Psoas muscle (tissue), 8 donors: ENCODE data around the gene SLC36A4. TPM values are rescaled to one million over a fixed set of nuclear protein-coding genes. Genes with fewer than 3 reads are reported as not detected.

ENCODE experiments used
- ATAC-seq, 4 donors: fragments of 200-7000 bp; cut with Tn5 transposase; one replicate each; pipeline ENCODE4 v1.9.1; 2020; ENCODE audit warnings: moderate library complexity in 3 of 4, mild to moderate bottlenecking in 2 of 4
- DNase-seq, 2 donors: peaks; one replicate each; pipeline ENCODE4 v3.0.0-alpha.2; 2020
- H3K27ac ChIP-seq: fragments of 200-600 bp; one replicate; pipeline ENCODE4 v1.8.0; 2022
- H3K27me3 ChIP-seq, 3 donors: fragments of 200-600 bp in 1 of 3; one replicate each; pipeline versions ENCODE4 v1.6.1 to v1.8.0; 2013 to 2022; ENCODE audit warnings: low read length in 2 of 3, mild to moderate bottlenecking in 2 of 3, moderate library complexity in 1 of 3; ENCODE audit not compliant: insufficient read depth in 3 of 3
- H3K36me3 ChIP-seq, 2 donors: fragments of 200-600 bp in 1 of 2; one replicate each; pipeline versions ENCODE4 v1.6.1 to v1.8.0; 2013 to 2022; ENCODE audit warnings: low read depth in 1 of 2, mild to moderate bottlenecking in 1 of 2, moderate library complexity in 1 of 2; ENCODE audit not compliant: insufficient read depth in 1 of 2
- H3K4me1 ChIP-seq: fragments of 200-600 bp; one replicate; pipeline ENCODE4 v1.8.0; 2022
- H3K4me3 ChIP-seq: fragments of 200-600 bp; one replicate; pipeline ENCODE4 v1.8.0; 2022; ENCODE audit warnings: mild to moderate bottlenecking
- H3K9me3 ChIP-seq: fragments of 200-600 bp; one replicate; pipeline ENCODE4 v1.8.0; 2022
- whole genome bisulfite sequencing, 3 donors: extraction: QIAGEN DNeasy Blood & Tissue Kit; methylation state at CpG; one replicate each; pipeline versions ENCODE4 v1.1.6 to v1.1.7; 2013; 5-methylcytosine and 5-hydroxymethylcytosine counted together
- intact Hi-C, 2 donors: fragments of 100-400 bp; cut with DNase I; formaldehyde crosslinking; loops; one replicate each; pipeline versions ENCODE4 v1.11.0 to v1.14.2; 2022
- polyA plus RNA-seq, 3 donors: library from polyadenylated mRNA; stranded (reverse); fragments of 200-250 nt; gene quantifications; one replicate each; pipeline ENCODE4 v1.2.3, GENCODE V29; 2013
- total RNA-seq, 4 donors: library from RNA; stranded (reverse); fragmentation: NEBNext Ultra II Directional in 2 of 4; extraction: Animal tissue kit (Norgen Biotek cat#: 25700) in 2 of 4; gene quantifications; one replicate each; pipeline versions ENCODE4 v1.2.1 to v1.2.4, GENCODE V29; 2021 to 2023
- TF ChIP-seq, protein P1 (sequence below): fragments of 200-600 bp; IDR thresholded peaks from one replicate; pipeline ENCODE4 v1.8.0; 2022; ENCODE audit warnings: antibody characterized with exemption
- donor health status: healthy with polysubstance abuse.
- donor health status: DM: no; HTN: no; CAD: no; lungs with moderate emphysema.
- donor health status: Bipolar disorder and iron deficiency.
- donor health status: healthy.
- donor health status: DM: yes; HTN: yes; CAD: no.
- donor health status: DM: no; HTN: no; CAD: no.
- donor health status: DM: no; HTN: no; CAD: no.
- donor health status: DM: yes; HTN: yes; CAD: no.

SLC36A4 gene
- total and polyA plus RNA-seq, 7 donors: 2.2 to 5.5 (median 3.0) TPM

- DNase-seq: no peak
- Histone ChIP-seq H3K27me3 (no peaks in the 10 kb centered on the region), H3K27ac (no peak overlapping the region), H3K4me3 (no peak overlapping the region), H3K4me1 (no peaks in the 10 kb centered on the region), H3K9me3 (no peaks in the 10 kb centered on the region), H3K36me3 (no peaks in the 10 kb centered on the region)
- intact Hi-C loops: no loop called here
- no peak for ATAC-seq
- TF ChIP-seq, protein P1, sequence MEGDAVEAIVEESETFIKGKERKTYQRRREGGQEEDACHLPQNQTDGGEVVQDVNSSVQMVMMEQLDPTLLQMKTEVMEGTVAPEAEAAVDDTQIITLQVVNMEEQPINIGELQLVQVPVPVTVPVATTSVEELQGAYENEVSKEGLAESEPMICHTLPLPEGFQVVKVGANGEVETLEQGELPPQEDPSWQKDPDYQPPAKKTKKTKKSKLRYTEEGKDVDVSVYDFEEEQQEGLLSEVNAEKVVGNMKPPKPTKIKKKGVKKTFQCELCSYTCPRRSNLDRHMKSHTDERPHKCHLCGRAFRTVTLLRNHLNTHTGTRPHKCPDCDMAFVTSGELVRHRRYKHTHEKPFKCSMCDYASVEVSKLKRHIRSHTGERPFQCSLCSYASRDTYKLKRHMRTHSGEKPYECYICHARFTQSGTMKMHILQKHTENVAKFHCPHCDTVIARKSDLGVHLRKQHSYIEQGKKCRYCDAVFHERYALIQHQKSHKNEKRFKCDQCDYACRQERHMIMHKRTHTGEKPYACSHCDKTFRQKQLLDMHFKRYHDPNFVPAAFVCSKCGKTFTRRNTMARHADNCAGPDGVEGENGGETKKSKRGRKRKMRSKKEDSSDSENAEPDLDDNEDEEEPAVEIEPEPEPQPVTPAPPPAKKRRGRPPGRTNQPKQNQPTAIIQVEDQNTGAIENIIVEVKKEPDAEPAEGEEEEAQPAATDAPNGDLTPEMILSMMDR: no peak
Measured at GRCh38 chr11:93143186-93143585, 54.6 kb downstream of the SLC36A4 start.

GRCh38 chr11:93133488-93134109 lies 64.2 kb downstream of the SLC36A4 start:
- no peak overlapping the region for H3K27ac ChIP-seq
- TF ChIP-seq, protein P1: no peak
- no peaks in the 10 kb centered on the region for H3K9me3 ChIP-seq
- 63 to 71% (median 66%) methylated on average over 4 of the region's 4 CpGs for WGBS, 3 donors
- H3K4me1 ChIP-seq: no peaks in the 10 kb centered on the region
- no peak overlapping the region for H3K4me3 ChIP-seq
- no peaks in the 10 kb centered on the region for H3K27me3 ChIP-seq
- no peak for ATAC-seq
- intact Hi-C loops: no loop called here
- DNase-seq: no peak
- no peaks in the 10 kb centered on the region for H3K36me3 ChIP-seq

DNA sequence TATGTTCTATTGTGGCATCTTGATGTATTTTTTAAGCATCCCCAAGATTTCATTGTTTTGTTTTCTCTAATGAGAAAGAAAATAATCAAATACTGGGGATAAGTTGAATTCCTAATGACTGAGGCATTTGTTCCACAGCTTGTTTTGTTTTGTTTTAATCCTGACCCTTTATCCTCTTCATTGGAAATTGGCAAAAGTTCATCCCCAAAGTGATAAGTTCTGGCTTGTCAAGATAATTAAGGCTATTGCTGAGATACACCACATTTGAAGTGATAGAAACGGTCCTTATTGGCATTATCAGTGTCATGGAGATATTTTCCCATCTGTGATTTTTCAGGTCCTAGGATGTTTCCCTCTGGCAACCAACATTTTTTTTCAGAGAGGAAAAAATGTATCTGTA lies 65.0 kb downstream of the SLC36A4 start:
- DNase-seq: no peak
- Histone ChIP-seq H3K4me3 (no peak overlapping the region), H3K36me3 (no peaks in the 10 kb centered on the region), H3K9me3 (no peaks in the 10 kb centered on the region), H3K4me1 (no peaks in the 10 kb centered on the region), H3K27ac (no peak overlapping the region), H3K27me3 (no peaks in the 10 kb centered on the region)
- intact Hi-C loops: no loop called here
- TF ChIP-seq, protein P1: no peak
- no peak for ATAC-seq
- WGBS, 3 donors: 29 to 50% (median 39%) methylated on average over 1 of the region's 1 CpG

DNA sequence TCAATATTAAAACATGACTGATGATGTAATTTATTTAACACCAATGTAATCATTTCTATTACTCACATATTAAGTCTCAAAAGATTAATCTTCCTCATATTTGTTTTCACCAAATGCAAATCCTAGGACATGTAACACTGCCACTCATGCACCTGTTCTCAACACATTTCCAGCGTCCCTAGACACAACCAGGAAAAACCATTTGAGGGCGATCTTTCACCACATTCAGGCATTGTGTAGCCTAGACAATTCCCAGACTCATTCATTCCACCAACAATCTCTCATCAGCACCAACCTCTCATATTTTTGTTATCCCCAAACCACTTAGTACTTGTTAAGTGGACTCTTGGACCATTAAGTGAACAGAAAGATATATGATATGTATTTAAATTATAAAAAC lies 66.1 kb downstream of the SLC36A4 start:
- intact Hi-C loops: no loop called here
- TF ChIP-seq, protein P1: no peak
- DNase-seq: no peak
- no peaks in the 10 kb centered on the region for H3K27me3 ChIP-seq
- 21 to 26% (median 24%) methylated on average over 2 of the region's 2 CpGs for WGBS, 3 donors
- no peak overlapping the region for H3K4me3 ChIP-seq
- H3K4me1 ChIP-seq: no peaks in the 10 kb centered on the region
- no peak for ATAC-seq
- no peaks in the 10 kb centered on the region for H3K9me3 ChIP-seq
- H3K36me3 ChIP-seq: no peaks in the 10 kb centered on the region
- no peak overlapping the region for H3K27ac ChIP-seq

GRCh38 chr11:93128574-93128973 lies 69.2 kb downstream of the SLC36A4 start:
- Histone ChIP-seq H3K4me1 (no peaks in the 10 kb centered on the region), H3K36me3 (no peaks in the 10 kb centered on the region), H3K4me3 (no peak overlapping the region), H3K27me3 (no peaks in the 10 kb centered on the region), H3K27ac (no peak overlapping the region), H3K9me3 (no peaks in the 10 kb centered on the region)
- intact Hi-C loops: no loop called here
- TF ChIP-seq, protein P1: no peak
- DNase-seq: no peak
- no peak for ATAC-seq
- 86 to 91% (median 90%) methylated on average over 3 of the region's 3 CpGs for WGBS, 3 donors
